ENCODE measurements around the gene JPH3. TPM values are rescaled to one million over a fixed set of nuclear protein-coding genes. Genes with fewer than 3 reads are reported as not detected.

Gene JPH3
- total RNA-seq, 1 donor from 2014 or later, result 0.29 TPM

GRCh38 chr16:87620201-87620495, 17.8 kb downstream of the JPH3 start:
- no peak for TF ChIP-seq CTCF (IDR thresholded peaks at IDR 0.05)
- intact Hi-C loops (cut with DNase I), result no loop called here
- Histone ChIP-seq H3K4me3 (no peak overlapping the region), H3K4me1 (no peaks in the 10 kb centered on the region), H3K27me3 (peaks cover 24% of the 10 kb centered on the region), H3K36me3 (no peaks in the 10 kb centered on the region), H3K27ac (no peak overlapping the region), H3K9me3 (no peaks in the 10 kb centered on the region)
- DNase-seq (no peak), ATAC-seq (no peak)

- Histone ChIP-seq H3K4me1 (no peaks in the 10 kb centered on the region), H3K4me3 (no peak overlapping the region), H3K27me3 (peaks cover 23% of the 10 kb centered on the region), H3K9me3 (no peaks in the 10 kb centered on the region), H3K27ac (no peak overlapping the region), H3K36me3 (no peaks in the 10 kb centered on the region)
- ATAC-seq (no peak), DNase-seq (no peak)
- intact Hi-C loops (cut with DNase I), result no loop called here
- TF ChIP-seq CTCF (IDR thresholded peaks at IDR 0.05), result no peak
Observed at GRCh38 chr16:87621550-87621829, 19.2 kb downstream of the JPH3 start.

GRCh38 chr16:87621976-87622713, 19.8 kb downstream of the JPH3 start:
- Histone ChIP-seq H3K9me3 (no peaks in the 10 kb centered on the region), H3K27me3 (peaks cover 22% of the 10 kb centered on the region), H3K4me3 (no peak overlapping the region), H3K27ac (no peak overlapping the region), H3K4me1 (no peaks in the 10 kb centered on the region), H3K36me3 (no peaks in the 10 kb centered on the region)
- intact Hi-C loops (cut with DNase I), result no loop called here
- no peak for ATAC-seq
- TF ChIP-seq CTCF (IDR thresholded peaks at IDR 0.05), result no peak
- no peak for DNase-seq

- ATAC-seq (no peak), DNase-seq (no peak)
- Histone ChIP-seq H3K4me1 (no peaks in the 10 kb centered on the region), H3K27ac (no peak overlapping the region), H3K27me3 (peaks cover 21% of the 10 kb centered on the region), H3K9me3 (no peaks in the 10 kb centered on the region), H3K4me3 (no peak overlapping the region), H3K36me3 (no peaks in the 10 kb centered on the region)
- intact Hi-C loops (cut with DNase I), result no loop called here
- no peak for TF ChIP-seq CTCF (IDR thresholded peaks at IDR 0.05)
Observed at GRCh38 chr16:87622756-87623319, 20.5 kb downstream of the JPH3 start.

- Histone ChIP-seq H3K27me3 (peaks cover 6% of the 10 kb centered on the region), H3K4me3 (no peak overlapping the region), H3K4me1 (no peaks in the 10 kb centered on the region), H3K9me3 (no peaks in the 10 kb centered on the region), H3K27ac (no peak overlapping the region), H3K36me3 (no peaks in the 10 kb centered on the region)
- ATAC-seq (no peak), DNase-seq (no peak)
- intact Hi-C loops (cut with DNase I), result no loop called here
- no peak for TF ChIP-seq CTCF (IDR thresholded peaks at IDR 0.05)
Observed at GRCh38 chr16:87625241-87625797, 23.0 kb downstream of the JPH3 start.
